HG02973 (cell line): ENCODE measurements around the gene LMNA.
"Not testable (repeated sequence)": the region's sequence is repeated elsewhere in the genome, so short reads cannot be mapped to it uniquely, and the experiment has no call there.

Source experiments
- ATAC-seq: cut with Tn5 transposase; IDR thresholded peaks from one replicate; pipeline ENCODE4 v1.9.1; 2021; ENCODE audit warnings: moderate library complexity; ENCODE audit not compliant: unreplicated experiment

Gene LMNA

DNA sequence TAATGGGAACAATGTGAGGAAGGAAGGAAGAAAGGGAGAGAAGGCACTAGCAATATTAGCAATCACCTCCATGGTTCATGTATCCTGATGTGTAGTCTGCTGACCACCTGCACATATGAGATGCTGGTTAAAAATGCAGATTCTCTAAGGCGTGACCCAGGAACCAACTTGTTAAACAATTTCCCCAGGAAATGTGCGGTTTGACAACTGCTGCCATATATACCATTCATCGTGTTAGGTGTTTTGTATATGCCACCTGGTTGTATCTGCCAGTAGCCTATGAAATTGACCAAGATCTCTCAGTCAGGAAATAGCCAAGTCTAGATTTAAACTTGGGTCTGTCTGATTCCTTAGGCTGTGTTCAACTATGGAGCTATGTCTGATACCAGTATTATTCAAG lies 43.0 kb downstream of the LMNA start:
- ATAC-seq, result no peak

DNA sequence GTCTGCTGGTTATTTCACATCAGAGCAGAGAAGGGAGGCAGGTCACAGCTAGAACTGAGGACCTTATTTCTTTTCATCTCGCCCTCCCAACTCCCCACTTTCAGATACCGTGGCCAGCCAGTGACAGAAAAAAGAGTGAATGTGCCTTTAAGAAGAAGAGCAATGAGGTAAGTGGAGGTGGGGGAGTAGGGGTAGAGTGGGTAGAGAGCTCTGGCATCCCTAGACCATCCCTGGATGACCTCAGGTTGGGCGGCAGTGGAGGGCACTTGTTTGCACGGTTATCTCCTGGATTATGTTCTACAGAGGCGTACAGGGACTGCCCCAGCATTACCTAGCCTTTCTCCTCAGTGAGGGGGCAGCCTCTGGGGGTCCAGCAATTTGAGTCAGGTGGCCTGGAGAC lies 43.5 kb downstream of the LMNA start:
- ATAC-seq, result no peak

DNA sequence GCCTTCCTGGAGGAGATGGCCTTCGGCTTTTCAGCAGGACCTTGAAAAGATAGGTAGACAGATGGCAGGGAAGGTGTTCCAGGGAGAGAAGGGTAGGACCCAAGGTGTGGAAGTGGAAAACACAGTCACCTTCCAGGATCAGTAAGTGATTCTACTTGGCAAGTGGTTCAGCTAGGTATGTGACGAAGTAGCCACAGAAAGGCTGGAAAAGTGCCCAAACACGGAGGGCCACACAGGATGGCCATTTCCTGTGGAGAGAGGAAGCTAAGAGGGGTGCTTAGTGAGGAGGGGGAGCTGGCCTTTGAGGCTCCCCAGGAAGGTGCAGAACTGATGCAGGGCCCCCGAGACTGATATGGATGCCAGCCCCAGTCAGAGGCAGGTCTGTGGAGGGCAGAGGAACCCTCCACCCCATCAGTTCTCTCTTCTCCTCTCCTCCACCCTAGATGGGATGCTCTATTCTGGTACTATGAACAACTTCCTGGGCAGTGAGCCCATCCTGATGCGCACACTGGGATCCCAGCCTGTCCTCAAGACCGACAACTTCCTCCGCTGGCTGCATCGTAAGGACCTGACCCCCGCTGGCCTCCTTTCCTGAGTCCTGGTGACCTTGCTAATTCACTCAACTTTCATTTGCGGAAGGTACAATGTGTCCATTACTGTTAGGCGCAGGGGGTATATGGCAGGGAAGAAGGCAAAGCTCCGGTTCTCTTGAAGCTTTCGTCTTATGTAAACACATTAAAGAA lies 45.7 kb downstream of the LMNA start:
- no peak for ATAC-seq

DNA sequence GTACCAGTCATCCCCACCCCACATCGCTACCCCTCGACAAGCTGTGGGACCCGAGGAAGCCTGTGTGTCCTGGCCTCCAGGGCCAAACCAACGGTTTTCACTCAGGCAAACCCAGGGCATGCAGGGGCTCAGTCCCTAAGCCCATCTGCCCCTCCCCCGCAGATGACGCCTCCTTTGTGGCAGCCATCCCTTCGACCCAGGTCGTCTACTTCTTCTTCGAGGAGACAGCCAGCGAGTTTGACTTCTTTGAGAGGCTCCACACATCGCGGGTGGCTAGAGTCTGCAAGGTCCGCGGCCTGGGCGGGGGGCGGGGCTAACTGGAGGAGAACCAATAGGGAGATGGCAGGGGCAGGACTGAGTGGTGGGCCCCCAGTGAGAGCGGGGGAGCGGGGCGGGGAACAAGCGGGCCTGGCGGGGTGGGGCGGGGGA lies 46.2 kb downstream of the LMNA start:
- no peak for ATAC-seq

DNA sequence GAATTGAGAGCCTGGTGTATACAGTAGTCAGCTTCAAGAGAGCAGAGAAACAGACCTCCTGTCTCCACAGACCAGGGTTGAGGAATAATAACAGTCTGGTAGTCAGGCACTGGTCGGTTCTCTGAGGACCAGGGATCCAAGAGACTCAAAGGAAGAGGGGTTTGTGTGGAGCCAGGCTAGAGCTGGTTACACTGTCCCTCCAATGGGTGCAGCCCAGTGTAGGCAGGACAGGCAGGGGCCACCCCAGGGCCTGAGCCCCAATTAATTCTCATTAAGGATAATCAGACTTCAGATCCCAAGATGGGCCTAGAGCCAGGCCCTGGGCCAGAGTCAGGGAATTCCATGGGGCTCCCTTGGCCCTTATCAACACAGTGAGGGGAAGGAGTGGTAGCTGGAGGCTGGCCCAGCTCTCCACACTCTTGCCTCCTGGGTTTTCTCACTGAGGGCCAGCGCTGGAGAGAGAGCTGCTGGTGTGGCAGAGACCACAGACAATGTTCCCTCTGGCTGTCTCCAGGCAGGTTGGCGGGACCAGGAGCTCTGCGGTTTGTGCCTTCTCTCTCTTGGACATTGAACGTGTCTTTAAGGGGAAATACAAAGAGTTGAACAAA lies 48.0 kb downstream of the LMNA start:
- ATAC-seq, result no peak

DNA sequence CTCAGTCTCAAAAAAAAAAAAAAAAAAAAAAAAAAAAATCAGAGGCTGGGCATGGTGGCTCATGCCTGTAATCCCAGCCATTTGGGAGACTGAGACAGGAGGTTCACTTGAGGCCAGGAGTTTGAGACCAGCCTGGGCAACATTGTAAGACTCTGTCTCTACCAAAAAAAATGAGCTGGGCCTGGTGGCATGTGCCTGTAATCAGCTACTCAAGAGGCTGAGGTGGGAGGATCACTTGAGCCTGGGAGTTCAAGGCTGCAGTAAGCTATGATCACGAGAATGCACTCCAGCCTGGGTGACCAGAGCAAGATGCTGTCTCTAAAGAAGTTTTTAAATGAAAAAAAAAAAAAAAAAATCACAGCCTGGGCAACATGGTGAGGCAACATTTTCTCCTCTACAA lies 49.2 kb downstream of the LMNA start:
- no peak for ATAC-seq

DNA sequence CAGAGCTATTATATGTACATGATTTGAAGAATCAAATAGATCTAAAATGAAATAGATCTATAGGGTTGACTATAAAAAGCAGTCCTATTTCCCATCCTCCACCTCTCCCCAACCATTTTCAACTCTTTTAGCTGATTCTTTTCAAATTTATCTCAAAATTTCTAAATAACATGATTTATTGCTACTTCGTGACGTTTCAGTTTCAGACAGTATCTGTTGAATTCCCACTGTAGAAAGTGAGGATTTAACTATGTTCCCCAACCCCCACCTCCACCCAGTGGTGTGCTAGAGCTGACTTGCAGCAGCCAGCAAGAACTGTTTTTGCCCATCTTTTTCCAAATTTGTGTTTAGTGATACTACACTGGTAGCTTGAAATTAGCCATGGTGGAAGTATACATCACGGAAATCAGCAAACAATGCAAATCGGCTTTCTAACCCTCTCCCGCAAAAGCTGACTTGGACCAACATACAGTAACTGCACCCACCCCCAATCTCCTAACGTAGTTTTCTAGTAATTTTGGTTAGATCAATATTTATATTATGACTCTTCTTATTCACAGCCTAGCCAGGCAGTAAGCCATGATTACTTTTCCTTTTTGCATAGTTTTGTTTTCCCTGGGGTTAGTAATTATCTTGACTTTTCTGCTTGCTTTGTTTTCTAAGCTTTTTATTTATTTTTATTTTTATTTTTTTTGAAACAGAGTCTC lies 49.8 kb downstream of the LMNA start:
- ATAC-seq, result no peak

DNA sequence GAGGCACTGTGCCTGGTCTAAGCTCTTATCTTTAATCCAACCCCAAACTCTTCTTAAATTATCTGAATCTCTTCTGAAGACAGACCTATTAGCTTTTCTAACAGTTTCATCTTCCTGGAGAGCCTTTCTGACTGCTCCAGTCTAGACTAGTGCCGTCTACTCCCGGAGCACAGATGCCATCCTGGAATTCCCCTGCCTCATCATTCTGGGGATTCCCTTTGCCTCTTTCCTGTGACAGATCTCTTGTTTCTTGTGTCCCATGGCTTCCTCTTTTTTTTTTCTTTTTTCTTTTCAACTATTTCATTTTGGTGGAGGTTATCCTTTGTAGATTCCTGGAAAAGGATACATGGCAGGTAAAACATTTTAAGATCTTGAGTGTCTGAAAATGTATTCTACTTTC lies 50.6 kb downstream of the LMNA start:
- ATAC-seq, result no peak

DNA sequence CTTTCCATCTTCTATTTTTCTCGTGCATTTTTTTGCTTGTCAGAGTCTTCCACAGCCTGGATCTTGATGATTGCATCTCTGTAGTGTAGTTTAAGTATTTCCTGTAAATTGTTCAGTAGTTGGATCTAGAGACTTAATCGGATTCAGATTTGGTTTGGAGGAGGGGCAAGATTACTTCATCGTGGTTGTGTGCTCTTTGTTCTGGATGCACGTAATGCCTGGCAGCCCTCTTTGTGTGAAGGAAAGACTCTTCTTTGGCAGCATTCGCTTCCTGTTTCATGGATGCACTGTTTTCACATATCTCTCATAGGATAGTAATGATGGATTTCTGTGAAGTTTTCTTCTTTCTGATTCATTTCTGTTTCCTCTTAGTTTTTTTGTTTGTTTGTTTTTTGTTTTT lies 53.0 kb downstream of the LMNA start:
- no peak for ATAC-seq

DNA sequence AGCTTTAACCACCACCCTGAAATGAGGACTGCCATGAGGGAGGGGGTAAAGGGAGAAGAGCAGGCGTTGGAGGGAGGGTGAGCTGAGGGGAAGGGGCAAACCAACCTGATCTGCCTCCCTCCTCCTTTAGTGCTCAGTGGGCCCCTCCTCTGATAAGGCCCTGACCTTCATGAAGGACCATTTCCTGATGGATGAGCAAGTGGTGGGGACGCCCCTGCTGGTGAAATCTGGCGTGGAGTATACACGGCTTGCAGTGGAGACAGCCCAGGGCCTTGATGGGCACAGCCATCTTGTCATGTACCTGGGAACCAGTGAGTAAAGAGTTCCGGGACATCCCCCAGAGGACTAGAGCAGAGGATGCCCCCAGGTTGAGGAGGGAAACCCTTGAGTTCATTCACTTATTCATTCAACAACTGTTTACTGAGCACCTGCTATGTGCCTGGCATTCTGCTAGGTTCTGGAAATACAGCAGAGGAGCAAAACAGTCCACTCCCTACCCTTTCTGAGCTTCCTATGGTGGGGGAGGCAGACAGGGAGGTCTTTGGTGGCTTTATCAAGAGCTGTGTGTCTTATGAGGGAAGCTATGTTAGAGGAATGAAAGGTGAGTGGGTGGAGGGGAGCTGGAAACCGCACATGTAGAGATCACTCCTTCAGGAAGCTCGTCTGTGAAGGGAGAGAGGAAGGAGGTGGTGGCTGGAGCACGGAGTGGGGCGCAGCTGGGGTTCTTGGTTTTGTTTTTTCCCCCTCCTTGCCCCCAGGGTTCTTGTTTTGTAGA lies 58.4 kb downstream of the LMNA start:
- ATAC-seq, result no peak

DNA sequence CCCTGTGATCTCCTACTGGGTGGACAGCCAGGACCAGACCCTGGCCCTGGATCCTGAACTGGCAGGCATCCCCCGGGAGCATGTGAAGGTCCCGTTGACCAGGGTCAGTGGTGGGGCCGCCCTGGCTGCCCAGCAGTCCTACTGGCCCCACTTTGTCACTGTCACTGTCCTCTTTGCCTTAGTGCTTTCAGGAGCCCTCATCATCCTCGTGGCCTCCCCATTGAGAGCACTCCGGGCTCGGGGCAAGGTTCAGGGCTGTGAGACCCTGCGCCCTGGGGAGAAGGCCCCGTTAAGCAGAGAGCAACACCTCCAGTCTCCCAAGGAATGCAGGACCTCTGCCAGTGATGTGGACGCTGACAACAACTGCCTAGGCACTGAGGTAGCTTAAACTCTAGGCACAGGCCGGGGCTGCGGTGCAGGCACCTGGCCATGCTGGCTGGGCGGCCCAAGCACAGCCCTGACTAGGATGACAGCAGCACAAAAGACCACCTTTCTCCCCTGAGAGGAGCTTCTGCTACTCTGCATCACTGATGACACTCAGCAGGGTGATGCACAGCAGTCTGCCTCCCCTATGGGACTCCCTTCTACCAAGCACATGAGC lies 62.2 kb downstream of the LMNA start:
- ATAC-seq, result no peak

DNA sequence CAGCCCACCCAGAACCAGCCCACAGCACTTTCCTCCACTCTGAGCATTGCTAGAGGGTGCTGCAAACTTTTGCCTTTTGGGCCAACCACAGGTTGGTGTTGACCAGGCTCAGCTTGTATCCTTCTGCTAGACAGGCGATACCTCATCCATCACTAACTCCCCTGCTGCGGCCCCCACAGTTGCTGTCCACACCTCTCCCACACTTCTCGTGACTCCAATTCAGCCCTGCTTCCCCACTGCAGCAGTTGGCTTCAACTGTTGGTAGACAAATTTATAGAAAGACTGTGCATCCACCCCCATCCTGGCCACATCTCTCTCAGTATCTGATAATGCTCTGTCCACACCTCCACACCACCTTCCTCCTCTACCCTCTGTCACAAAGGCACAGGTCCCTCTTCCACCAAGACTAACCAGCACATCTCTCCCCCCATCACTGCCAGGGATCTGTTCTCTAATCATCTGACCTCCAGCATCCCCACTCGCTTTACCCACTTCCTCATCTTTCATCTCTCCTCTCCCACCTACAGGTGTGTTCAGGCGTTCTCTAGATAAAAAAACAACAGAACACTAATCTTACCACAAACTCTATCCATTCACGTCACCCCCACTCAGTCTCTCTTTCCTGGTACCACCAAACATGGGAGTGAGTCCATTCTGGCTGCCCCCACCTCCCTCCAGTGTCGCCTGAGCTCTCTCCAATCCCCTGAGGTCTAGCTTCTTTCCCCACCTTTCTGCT lies 63.6 kb downstream of the LMNA start:
- ATAC-seq, result no peak

DNA sequence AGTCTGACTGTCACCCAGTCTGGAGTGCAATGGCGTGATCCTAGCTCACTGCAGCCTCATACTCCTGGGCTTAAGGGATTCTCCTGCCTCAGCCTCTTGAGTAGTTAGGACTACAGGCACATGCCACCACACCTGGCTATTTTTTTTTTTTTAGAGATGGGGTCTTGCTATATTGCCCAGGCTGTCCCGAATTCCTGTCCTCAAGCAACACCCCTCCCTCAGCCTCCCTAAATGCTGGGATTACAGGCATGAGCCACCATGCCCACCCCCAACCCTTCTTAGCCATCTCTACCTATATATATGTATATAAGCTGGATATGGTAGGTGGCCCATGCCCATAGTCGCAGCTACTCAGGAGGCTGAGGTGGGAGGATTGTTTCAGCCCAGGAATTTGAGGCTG lies 66.0 kb downstream of the LMNA start:
- no peak for ATAC-seq

DNA sequence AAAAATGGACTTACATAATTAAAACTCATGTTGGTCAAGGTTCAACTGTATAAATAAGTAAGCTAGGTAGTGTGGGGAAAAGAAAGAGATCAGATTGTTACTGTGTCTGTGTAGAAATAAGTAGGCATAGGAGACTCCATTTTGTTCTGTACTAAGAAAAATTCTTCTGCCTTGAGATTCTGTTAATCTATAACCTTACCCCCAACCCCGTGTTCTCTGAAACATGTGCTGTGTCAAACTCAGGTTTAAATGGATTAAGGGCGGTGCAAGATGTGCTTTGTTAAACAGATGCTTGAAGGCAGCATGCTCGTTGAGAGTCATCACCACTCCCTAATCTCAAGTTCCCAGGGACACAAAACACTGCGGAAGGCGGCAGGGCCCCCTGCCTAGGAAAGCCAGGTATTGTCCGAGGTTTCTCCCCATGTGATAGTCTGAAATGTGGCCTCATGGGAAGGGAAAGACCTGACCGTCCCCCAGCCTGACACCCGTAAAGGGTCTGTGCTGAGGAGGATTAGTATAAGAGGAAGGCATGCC lies 66.9 kb downstream of the LMNA start:
- not testable (repeated sequence) for ATAC-seq

DNA sequence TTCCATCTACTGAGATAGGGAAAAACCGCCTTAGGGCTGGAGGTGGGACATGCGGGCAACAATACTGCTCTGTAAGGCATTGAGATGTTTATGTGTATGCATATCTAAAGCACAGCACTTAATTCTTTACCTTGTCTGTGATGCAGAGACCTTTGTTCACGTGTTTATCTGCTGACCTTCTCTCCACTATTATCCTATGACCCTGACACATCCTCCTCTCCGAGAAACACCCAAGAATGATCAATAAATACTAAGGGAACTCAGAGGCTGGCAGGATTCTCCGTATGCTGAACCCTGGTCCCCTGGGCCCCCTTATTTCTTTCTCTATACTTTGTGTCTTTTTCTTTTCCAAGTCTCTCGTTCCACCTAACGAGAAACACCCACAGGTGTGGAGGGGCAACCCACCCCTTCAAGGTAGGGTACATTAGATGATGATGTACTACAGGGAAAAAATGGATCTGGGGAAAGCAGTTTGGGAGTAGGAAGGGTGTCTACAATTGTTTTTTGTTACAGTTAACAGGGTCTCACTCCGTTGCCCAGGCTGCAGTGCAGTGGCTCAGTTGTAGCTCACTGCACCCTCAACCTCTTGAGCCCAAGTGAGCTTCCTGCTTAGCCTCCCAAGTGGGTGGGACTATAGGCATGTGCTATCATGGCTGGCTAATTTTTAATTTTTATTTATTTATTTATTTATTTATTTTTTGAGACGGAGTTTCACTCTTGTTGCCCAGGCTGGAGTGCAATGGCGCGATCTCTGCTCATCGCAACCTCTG lies 67.7 kb downstream of the LMNA start:
- ATAC-seq, result not testable (repeated sequence)

DNA sequence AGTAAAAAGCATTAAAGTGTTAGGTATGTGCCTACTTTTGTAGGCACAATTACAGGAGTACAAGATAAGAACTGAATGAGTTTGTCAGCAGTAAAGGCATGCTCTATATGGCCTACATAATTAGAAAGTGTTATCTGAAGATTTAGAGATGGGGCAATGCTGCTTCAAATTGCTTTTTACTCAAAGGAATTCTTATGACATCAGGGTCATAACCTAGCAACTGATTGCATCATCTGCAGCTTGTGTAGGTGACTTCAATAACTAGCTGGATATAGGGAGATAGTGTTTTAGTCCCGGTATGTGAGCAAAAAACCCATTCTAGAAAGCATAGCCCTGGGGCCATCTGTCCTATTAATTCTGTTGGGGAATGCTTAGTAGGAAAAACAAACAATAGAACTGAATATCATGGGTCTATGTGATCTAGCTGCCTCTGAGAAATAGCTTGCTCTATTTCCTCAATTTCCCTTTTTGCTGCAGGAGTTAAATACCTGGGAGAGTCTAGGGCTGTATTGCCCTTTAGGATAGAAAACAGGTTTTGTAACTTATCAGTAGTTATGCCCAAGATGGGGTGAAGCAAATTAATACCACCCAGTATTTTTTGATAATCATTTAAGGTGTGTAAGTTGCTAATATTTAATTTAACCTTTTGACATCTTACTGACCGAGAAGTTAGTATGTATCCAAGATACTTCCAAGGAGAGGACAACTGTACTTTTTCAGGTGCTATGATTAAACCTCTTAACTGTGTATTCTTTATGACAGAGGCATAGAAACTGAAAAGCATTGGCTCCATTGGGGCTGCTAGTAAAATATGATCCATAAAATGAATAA lies 72.1 kb downstream of the LMNA start:
- ATAC-seq, result not testable (repeated sequence)
